GM23338 (cell line): ENCODE results near the gene PHLDB2.

ENCODE experiments used
- CTCF ChIP-seq, 2 experiments: fragments of 200-600 bp in 1 of 2; sonication (generic) in 1 of 2; conservative IDR thresholded peaks; 2 replicates each; pipeline versions ENCODE4 v1.5.1 to v1.6.1; 2016 to 2017; ENCODE audit warnings: antibody characterized with exemption in 2 of 2, low read depth in 2 of 2, mild to moderate bottlenecking in 2 of 2, moderate library complexity in 1 of 2
- EZH2 ChIP-seq: fragments of 200-600 bp; sonication (generic); IDR thresholded peaks from one replicate; pipeline ENCODE4 v1.8.0; 2017; ENCODE audit warnings: antibody characterized with exemption, mild to moderate bottlenecking, low read depth; ENCODE audit not compliant: unreplicated experiment
- JUNB ChIP-seq: IDR thresholded peaks from one replicate; pipeline ENCODE4 v1.6.1; 2016; ENCODE audit warnings: antibody characterized with exemption; ENCODE audit not compliant: unreplicated experiment
- REST ChIP-seq: IDR thresholded peaks from one replicate; pipeline ENCODE4 v1.6.1; 2018; ENCODE audit warnings: antibody characterized with exemption; ENCODE audit not compliant: unreplicated experiment
- STAT1 ChIP-seq: IDR thresholded peaks from one replicate; pipeline ENCODE4 v1.6.1; 2016; ENCODE audit warnings: antibody characterized with exemption; ENCODE audit not compliant: unreplicated experiment
- ZNF331 ChIP-seq: fragments of 250-450 bp; sonication (Bioruptor Pico); IDR thresholded peaks from 2 replicates; pipeline ENCODE4 v1.5.0; 2020; ENCODE audit warnings: low read depth, mild to moderate bottlenecking, moderate library complexity

DNA sequence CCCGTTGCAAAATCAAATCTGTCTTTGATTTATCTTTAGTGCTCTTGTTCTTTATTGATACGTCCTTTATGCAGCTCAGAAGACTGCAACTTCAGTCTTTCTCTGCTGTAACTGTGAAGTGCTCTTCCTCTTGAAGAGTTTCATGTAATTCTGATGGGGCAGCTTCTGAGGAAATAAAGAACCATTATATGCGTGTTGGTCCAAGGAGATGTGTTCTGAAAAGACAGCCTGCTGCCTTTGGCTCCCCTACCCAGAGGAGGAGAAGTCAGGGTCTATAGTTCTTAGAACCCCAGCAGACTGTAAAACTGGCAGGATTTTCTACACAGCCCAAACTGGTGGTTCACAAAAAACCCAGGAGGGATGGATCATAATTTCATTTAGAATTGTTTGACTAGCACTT, 97.4 kb downstream of the PHLDB2 start:
- TF ChIP-seq CTCF (conservative IDR thresholded peaks at IDR 0.05; ENCODE audit: low read depth in 2 of 2) = no peak
- no peak for TF ChIP-seq STAT1
- no peak for TF ChIP-seq REST
- no peak for TF ChIP-seq ZNF331 (CRISPR knock-in tag)
- TF ChIP-seq EZH2 = no peak
- no peak for TF ChIP-seq JUNB
